ENCODE measurements around the gene DGKZ. TPM values are rescaled to one million over a fixed set of nuclear protein-coding genes. Genes with fewer than 3 reads are reported as not detected.

Gene DGKZ
- total RNA-seq, 1 experiment from 2014 or later, result 59.3 TPM

GRCh38 chr11:46421257-46421880 lies 74.1 kb downstream of the DGKZ start:
- Mint-ChIP-seq H3K36me3 (ENCODE audit: insufficient read depth, unreplicated experiment) (peaks cover 75% of the 10 kb centered on the region), H3K27ac (ENCODE audit: unreplicated experiment) (no peak overlapping the region), H3K9me3 (ENCODE audit: unreplicated experiment) (no peaks in the 10 kb centered on the region), H3K4me3 (ENCODE audit: unreplicated experiment) (no peak overlapping the region), H3K4me1 (ENCODE audit: low read depth, unreplicated experiment) (no peaks in the 10 kb centered on the region), H3K27me3 (ENCODE audit: insufficient read depth, unreplicated experiment) (no peaks in the 10 kb centered on the region)
- no peak overlapping the region for H3K4me3 ChIP-seq (ENCODE audit: low read depth, low read length)
- TF ChIP-seq CTCF (IDR thresholded peaks at IDR 0.05; ENCODE audit: insufficient read depth in 1 of 2, low read depth in 1 of 2, low read length in 1 of 2, severe bottlenecking in 1 of 2, unreplicated experiment in 1 of 2), result no peak
- no peaks in the 10 kb centered on the region for H3K9me3 ChIP-seq
- BruUV-seq (replicated peaks), result no TSS peak
- H3K27me3 ChIP-seq (replicated peaks; ENCODE audit: control insufficient read depth, insufficient read depth, low read length), result no peaks in the 10 kb centered on the region
- H3K36me3 ChIP-seq (ENCODE audit: control insufficient read depth, insufficient read depth, low read length), result no peaks in the 10 kb centered on the region
- DNase-seq, result no peak
- ChIA-PET POLR2A (no interaction called here), CTCF (interaction anchor here (0.7 kb wide), 1 partner anchor 32 kb away, joined by 3 read pairs; no protein-coding TSS in a partner anchor)
- no peaks in the 10 kb centered on the region for H3K4me1 ChIP-seq
- intact Hi-C loops (cut with micrococcal nuclease; ENCODE audit: unreplicated experiment), result no loop called here

GRCh38 chr11:46422588-46422987 lies 75.3 kb downstream of the DGKZ start:
- DNase-seq, result no peak
- POLR2A ChIA-PET, result no interaction called here
- no peak overlapping the region for H3K4me3 ChIP-seq (ENCODE audit: low read depth, low read length)
- no peaks in the 10 kb centered on the region for H3K4me1 ChIP-seq
- no peaks in the 10 kb centered on the region for H3K36me3 ChIP-seq (ENCODE audit: control insufficient read depth, insufficient read depth, low read length)
- H3K27me3 ChIP-seq (replicated peaks; ENCODE audit: control insufficient read depth, insufficient read depth, low read length), result no peaks in the 10 kb centered on the region
- Mint-ChIP-seq H3K27me3 (ENCODE audit: insufficient read depth, unreplicated experiment) (no peaks in the 10 kb centered on the region), H3K4me3 (ENCODE audit: unreplicated experiment) (no peak overlapping the region), H3K36me3 (ENCODE audit: insufficient read depth, unreplicated experiment) (peaks cover 71% of the 10 kb centered on the region), H3K27ac (ENCODE audit: unreplicated experiment) (no peak overlapping the region), H3K4me1 (ENCODE audit: low read depth, unreplicated experiment) (no peaks in the 10 kb centered on the region), H3K9me3 (ENCODE audit: unreplicated experiment) (no peaks in the 10 kb centered on the region)
- no TSS peak for BruUV-seq (replicated peaks)
- TF ChIP-seq CTCF (IDR thresholded peaks at IDR 0.05; ENCODE audit: insufficient read depth in 1 of 2, low read depth in 1 of 2, low read length in 1 of 2, severe bottlenecking in 1 of 2, unreplicated experiment in 1 of 2), result no peak
- CTCF ChIA-PET, result no interaction called here
- intact Hi-C loops (cut with micrococcal nuclease; ENCODE audit: unreplicated experiment), result no loop called here
- H3K9me3 ChIP-seq, result no peaks in the 10 kb centered on the region

DNA sequence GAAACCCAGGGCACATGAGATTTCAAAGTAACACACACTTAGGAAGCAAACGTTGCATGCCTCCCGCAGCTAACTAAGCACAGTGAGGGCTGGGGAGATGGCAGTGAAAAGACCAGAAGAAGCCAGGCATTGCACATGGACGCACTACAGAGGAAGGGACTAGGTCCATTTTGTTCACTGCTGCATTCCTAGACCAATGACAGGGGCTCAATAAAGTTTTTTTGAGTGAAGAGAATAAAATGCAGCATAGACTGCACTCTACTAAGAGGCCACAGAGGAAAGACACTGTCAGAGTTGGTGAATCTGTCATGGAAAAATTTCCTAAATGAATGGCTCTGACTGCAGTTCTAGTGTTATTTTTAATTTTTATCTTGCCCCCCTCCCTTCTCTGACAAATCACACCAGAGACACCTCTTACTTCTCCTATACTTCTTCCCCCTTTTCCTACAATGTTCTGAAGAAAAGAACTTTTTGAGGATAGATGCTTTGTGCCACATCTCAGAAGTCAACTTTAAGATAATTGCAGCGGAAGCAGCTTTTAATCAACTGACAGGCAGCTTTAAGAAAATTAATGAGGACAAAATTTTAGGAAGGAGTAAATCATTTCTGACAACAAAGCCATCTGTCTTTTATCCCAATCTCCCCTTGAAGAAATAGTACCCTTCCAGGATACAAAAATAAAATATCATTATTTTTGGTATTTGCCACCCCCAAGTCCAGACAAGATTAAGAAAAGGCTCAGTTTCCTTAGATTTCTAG lies 79.1 kb downstream of the DGKZ start:
- CTCF ChIA-PET, result no interaction called here
- H3K9me3 Mint-ChIP-seq (ENCODE audit: unreplicated experiment), result no peaks in the 10 kb centered on the region
- DNase-seq, result no peak
- no peak overlapping the region for H3K4me3 Mint-ChIP-seq (ENCODE audit: unreplicated experiment)
- intact Hi-C loops (cut with micrococcal nuclease; ENCODE audit: unreplicated experiment), result no loop called here
- Histone ChIP-seq H3K27me3 (replicated peaks; ENCODE audit: control insufficient read depth, insufficient read depth, low read length) (no peaks in the 10 kb centered on the region), H3K36me3 (ENCODE audit: control insufficient read depth, insufficient read depth, low read length) (no peaks in the 10 kb centered on the region), H3K4me3 (ENCODE audit: low read depth, low read length) (no peak overlapping the region), H3K4me1 (no peaks in the 10 kb centered on the region), H3K9me3 (no peaks in the 10 kb centered on the region)
- H3K36me3 Mint-ChIP-seq (ENCODE audit: insufficient read depth, unreplicated experiment), result peaks cover 62% of the 10 kb centered on the region
- no peak for TF ChIP-seq CTCF (IDR thresholded peaks at IDR 0.05; ENCODE audit: insufficient read depth in 1 of 2, low read depth in 1 of 2, low read length in 1 of 2, severe bottlenecking in 1 of 2, unreplicated experiment in 1 of 2)
- no peaks in the 10 kb centered on the region for H3K4me1 Mint-ChIP-seq (ENCODE audit: low read depth, unreplicated experiment)
- no peaks in the 10 kb centered on the region for H3K27me3 Mint-ChIP-seq (ENCODE audit: insufficient read depth, unreplicated experiment)
- no peak overlapping the region for H3K27ac Mint-ChIP-seq (ENCODE audit: unreplicated experiment)
- POLR2A ChIA-PET, result no interaction called here
- no TSS peak for BruUV-seq (replicated peaks)
